Adrenal gland (tissue), 5 donors: ENCODE measurements around the gene SCAMP1.

Experiments used
- POLR2A ChIP-seq, 2 donors: fragments of 450-650 bp; IDR thresholded peaks; one replicate each; pipeline ENCODE4 v1.6.1; 2017; ENCODE audit warnings: antibody characterized with exemption in 2 of 2, mild to moderate bottlenecking in 2 of 2, moderate library complexity in 1 of 2
- TF ChIP-seq, protein P1 (sequence below), 6 experiments: fragments of 450-650 bp in 4 of 6; fragments of 200-600 bp in 2 of 6; sonication (generic) in 1 of 6; IDR thresholded peaks; 1 replicate in 5 of 6; 2 replicates in 1 of 6; pipeline versions ENCODE4 v1.5.1 to v1.8.0; 2016 to 2021; ENCODE audit warnings: antibody characterized with exemption in 6 of 6, mild to moderate bottlenecking in 2 of 6, moderate library complexity in 1 of 6
- donor health status: DM: no; HTN: no; CAD: no.

GRCh38 chr5:78399116-78399515 lies 38.7 kb downstream of the SCAMP1 start:
- TF ChIP-seq, protein P1, sequence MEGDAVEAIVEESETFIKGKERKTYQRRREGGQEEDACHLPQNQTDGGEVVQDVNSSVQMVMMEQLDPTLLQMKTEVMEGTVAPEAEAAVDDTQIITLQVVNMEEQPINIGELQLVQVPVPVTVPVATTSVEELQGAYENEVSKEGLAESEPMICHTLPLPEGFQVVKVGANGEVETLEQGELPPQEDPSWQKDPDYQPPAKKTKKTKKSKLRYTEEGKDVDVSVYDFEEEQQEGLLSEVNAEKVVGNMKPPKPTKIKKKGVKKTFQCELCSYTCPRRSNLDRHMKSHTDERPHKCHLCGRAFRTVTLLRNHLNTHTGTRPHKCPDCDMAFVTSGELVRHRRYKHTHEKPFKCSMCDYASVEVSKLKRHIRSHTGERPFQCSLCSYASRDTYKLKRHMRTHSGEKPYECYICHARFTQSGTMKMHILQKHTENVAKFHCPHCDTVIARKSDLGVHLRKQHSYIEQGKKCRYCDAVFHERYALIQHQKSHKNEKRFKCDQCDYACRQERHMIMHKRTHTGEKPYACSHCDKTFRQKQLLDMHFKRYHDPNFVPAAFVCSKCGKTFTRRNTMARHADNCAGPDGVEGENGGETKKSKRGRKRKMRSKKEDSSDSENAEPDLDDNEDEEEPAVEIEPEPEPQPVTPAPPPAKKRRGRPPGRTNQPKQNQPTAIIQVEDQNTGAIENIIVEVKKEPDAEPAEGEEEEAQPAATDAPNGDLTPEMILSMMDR (IDR thresholded peaks at IDR 0.05): no peak
- TF ChIP-seq POLR2A (IDR thresholded peaks at IDR 0.05): no peak
